ENCODE results near the gene OBSCN.

Gene OBSCN, protein sequence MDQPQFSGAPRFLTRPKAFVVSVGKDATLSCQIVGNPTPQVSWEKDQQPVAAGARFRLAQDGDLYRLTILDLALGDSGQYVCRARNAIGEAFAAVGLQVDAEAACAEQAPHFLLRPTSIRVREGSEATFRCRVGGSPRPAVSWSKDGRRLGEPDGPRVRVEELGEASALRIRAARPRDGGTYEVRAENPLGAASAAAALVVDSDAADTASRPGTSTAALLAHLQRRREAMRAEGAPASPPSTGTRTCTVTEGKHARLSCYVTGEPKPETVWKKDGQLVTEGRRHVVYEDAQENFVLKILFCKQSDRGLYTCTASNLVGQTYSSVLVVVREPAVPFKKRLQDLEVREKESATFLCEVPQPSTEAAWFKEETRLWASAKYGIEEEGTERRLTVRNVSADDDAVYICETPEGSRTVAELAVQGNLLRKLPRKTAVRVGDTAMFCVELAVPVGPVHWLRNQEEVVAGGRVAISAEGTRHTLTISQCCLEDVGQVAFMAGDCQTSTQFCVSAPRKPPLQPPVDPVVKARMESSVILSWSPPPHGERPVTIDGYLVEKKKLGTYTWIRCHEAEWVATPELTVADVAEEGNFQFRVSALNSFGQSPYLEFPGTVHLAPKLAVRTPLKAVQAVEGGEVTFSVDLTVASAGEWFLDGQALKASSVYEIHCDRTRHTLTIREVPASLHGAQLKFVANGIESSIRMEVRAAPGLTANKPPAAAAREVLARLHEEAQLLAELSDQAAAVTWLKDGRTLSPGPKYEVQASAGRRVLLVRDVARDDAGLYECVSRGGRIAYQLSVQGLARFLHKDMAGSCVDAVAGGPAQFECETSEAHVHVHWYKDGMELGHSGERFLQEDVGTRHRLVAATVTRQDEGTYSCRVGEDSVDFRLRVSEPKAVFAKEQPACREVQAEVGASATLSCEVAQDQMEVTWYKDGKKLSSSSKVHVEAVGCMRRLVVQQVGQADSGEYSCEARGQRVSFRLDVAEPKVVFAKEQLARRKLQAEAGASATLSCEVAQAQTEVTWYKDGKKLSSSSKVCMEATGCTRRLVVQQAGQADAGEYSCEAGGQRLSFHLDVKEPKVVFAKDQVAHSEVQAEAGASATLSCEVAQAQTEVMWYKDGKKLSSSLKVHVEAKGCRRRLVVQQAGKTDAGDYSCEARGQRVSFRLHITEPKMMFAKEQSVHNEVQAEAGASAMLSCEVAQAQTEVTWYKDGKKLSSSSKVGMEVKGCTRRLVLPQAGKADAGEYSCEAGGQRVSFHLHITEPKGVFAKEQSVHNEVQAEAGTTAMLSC (N-terminal part only)

DNA sequence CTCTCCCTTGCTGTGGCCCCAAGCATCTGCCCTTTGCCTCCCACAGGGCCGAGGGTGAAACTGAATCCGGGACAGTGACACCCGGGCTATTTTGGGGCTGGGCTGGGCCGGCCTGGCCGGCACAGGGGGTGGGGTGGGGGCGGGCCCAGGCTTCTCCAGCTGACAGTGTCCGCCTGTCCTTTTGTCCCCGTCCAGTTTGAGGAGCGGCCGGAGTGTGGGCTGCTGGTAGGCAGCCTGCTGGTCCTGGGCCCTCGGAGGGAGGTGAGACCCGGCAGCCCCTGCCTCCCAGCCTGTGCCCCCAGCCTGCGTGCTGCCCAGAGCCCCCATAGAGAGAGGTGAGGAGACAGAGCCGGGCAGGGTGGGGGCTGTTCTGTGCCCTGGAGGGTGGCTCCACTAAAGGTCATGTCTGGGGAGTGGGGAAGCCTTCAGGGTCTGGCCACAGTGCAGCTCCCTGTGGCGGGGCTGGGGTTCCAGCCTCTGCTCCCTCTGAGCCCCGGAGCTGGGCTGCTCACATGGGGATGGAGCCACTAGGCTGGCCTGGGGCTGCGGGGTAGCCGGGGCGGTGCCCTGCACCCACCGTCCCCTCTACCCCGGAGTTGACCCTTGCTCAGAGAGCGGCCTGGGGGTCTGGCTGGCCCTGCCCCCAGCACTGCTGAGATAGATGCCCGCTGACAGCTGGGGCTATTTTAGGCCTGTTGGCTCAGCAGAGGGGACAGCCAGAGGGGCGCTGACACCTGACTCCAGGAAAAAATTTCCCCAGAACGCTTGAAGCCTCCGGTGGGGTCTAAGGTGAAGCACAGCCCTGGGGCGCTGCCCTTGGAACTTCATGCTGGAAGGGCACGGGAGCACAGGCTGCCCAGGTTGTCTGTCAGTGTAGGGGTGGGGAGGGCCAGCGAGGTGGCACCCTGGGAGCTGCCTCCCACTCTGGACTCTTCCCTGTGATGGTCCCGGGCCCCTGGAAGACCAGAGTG, at the start of gene OBSCN:
Gene OBSCN, plus strand, starts transcription at position 194 of the 971 bp plus-strand sequence. CDS start 3,740 bp downstream, outside the sequence.
- Mint-ChIP-seq H3K27ac (no peak within 1 kb of the TSS), H3K9me3 (no peaks in the 10 kb centered on the region), H3K36me3 (no peaks in the 10 kb centered on the region), H3K27me3 (peaks cover 16% of the 10 kb centered on the region), H3K4me1 (peaks cover 7% of the 10 kb centered on the region), H3K4me3 (no peak within 1 kb of the TSS)
- ATAC-seq, result no peak

DNA sequence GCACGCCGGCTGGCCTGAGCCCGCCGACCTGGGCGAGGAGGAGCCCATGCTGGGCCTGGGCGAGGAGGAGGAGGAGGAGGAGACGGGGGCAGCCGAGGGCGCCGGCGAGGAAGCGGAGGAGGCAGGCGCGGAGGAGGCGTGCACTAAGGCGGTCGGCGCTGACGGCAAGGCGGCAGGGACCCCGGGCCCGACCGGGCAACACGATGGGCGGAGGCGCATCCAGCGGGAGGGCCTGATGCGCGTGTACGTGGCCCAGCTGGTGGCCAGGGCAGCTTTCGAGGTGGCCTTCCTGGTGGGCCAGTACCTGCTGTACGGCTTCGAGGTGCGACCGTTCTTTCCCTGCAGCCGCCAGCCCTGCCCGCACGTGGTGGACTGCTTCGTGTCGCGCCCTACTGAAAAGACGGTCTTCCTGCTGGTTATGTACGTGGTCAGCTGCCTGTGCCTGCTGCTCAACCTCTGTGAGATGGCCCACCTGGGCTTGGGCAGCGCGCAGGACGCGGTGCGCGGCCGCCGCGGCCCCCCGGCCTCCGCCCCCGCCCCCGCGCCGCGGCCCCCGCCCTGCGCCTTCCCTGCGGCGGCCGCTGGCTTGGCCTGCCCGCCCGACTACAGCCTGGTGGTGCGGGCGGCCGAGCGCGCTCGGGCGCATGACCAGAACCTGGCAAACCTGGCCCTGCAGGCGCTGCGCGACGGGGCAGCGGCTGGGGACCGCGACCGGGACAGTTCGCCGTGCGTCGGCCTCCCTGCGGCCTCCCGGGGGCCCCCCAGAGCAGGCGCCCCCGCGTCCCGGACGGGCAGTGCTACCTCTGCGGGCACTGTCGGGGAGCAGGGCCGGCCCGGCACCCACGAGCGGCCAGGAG, 49.5 kb upstream of the OBSCN start:
- ATAC-seq, result peak; percentile 7
- Mint-ChIP-seq H3K27me3 (peaks cover 9% of the 10 kb centered on the region), H3K27ac (no peak overlapping the region), H3K4me3 (no peak overlapping the region), H3K4me1 (peaks cover 8% of the 10 kb centered on the region), H3K9me3 (no peaks in the 10 kb centered on the region), H3K36me3 (no peaks in the 10 kb centered on the region)

DNA sequence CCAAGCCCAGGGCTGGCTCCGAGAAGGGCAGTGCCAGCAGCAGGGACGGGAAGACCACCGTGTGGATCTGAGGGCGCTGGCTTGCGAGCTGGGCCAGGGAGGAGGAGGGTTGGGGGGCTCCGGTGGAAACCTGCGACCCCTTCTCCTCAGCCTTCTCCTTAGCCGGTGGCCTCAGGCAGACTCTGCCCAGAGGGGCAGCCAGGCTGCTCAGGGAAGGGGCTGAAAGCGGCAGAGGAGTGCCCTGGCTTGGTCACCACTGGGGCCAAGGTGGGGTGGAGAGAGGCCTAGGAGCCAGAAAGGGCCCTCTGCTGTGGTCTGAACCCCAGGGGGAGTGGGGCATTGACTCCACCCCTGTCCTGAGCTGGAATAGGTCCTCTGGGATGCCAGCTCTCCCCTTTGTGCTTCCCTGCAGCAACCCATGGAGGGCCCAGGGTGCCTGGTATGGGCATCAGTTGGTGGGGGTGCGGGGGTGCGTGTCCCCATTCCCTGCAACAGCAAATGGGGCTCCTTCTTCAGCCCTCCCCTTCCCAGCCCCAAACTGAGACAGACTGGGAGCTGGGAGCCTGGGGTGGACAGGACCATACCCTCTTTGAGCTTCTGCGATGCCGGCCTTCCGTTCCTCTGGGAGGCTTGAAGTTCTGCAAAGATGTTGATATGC, 48.7 kb upstream of the OBSCN start:
- Mint-ChIP-seq H3K36me3 (no peaks in the 10 kb centered on the region), H3K27me3 (peaks cover 9% of the 10 kb centered on the region), H3K4me1 (peaks cover 11% of the 10 kb centered on the region), H3K4me3 (no peak overlapping the region), H3K9me3 (no peaks in the 10 kb centered on the region), H3K27ac (no peak overlapping the region)
- no peak for ATAC-seq

DNA sequence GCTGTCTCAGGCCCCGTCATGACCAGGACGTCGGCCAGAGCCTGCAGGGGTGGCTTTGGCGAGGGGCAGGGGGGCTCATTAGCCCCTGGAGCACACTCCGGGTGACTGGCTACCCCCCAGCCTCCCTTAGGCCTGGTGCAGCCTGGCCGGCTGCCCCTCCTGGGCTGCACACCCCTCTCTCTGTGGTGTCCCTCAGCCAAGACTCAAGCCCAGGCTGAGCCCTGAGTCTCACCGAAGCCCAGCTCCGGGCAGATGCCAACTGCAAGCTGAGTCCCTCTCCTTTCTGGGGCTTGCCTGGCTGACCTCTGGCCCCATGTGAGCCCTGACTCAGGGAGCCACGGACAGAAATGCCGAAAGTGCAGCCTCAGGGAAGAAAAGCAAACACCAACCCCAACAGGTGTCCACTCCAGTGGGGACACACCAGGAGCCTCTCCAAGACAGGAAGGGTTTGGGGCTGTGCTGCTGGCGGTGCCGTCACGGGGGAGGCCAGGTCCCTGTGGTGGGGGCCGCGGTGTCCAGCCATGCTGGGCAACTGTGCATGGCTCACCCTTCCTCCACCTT, 47.6 kb upstream of the OBSCN start:
- Mint-ChIP-seq H3K4me3 (no peak overlapping the region), H3K9me3 (no peaks in the 10 kb centered on the region), H3K27me3 (peaks cover 9% of the 10 kb centered on the region), H3K4me1 (peaks cover 13% of the 10 kb centered on the region), H3K36me3 (no peaks in the 10 kb centered on the region), H3K27ac (no peak overlapping the region)
- ATAC-seq, result no peak

DNA sequence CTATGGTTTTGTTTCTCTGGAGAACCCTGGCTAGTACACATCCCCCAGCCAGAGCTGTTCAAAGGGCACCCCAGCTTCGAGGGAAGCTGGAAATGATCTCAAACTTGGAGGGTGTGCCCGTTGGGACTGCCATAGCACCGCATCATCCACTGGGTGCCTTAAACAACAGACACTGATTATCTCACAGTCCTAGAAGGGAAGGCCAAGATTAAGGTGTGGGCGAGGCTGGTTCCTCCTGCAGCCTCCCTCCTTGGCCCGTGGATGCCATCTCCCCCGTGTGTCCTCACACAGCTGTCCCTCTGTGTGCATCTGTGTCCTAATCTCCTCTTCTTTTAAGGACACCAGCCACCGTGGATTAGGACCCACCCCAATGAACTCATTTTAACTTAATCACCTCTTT, 46.5 kb upstream of the OBSCN start:
- Mint-ChIP-seq H3K4me3 (no peak overlapping the region), H3K4me1 (peaks cover 12% of the 10 kb centered on the region), H3K36me3 (no peaks in the 10 kb centered on the region), H3K27ac (no peak overlapping the region), H3K27me3 (peaks cover 9% of the 10 kb centered on the region), H3K9me3 (no peaks in the 10 kb centered on the region)
- no peak for ATAC-seq

DNA sequence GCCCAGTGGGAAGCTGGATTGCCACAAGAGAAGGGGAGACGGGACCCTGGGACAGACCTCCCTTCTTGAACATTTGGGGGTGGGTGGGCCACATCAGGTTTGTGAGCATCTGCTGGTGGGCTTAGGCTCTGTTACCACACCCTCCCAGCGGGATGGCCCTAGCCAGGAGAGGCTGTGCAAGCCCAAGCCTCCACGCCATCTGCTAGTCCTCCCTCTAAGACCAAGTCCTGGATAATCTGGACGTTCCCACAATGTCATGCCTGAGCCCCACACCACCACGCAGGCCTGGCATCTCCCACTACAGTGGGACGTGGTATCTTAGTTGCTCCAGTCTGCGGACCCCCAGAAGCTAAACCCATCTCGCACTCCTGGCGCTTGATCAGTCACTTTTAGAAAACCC, 46.0 kb upstream of the OBSCN start:
- H3K27me3 Mint-ChIP-seq, result peaks cover 4% of the 10 kb centered on the region
- H3K4me3 Mint-ChIP-seq, result no peak overlapping the region
- H3K9me3 Mint-ChIP-seq, result no peaks in the 10 kb centered on the region
- no peak overlapping the region for H3K27ac Mint-ChIP-seq
- H3K4me1 Mint-ChIP-seq, result peaks cover 17% of the 10 kb centered on the region
- ATAC-seq, result no peak
- no peaks in the 10 kb centered on the region for H3K36me3 Mint-ChIP-seq

DNA sequence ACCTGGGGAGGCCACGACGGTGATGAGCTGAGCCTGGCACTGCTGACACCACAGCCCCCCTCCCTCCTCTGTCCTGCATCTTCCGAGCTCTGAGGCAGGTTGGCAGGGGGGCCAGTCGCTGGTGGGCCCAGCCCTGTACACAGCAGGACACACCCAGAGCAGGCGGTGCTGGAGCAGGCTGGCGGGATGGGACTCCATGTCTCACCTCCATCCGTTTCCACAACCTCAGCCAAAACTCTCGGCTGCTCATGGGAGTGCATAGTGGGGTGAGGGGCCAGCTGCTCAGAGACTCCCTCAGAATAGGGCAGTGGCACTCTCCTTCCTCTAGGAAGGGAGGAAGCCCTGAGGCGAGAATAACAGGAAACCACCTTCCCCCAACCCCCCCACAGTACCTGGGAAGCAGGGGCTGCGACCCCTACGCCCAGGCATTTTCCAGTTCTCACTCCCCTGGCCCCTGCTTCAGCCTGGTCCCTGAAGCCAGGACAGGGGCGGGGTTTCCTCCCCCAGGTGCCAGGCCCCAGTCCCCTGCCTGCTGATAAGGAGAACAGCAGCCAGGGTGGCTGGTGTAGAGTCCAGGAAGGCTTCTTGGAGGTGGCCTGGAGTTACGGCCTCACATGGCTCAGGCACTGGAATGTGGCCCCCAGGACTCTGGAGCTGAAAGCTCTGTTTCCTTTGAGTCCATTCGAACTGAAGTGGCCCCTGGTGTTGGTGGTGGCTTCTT, 45.4 kb upstream of the OBSCN start:
- Mint-ChIP-seq H3K4me3 (no peak overlapping the region), H3K9me3 (no peaks in the 10 kb centered on the region), H3K4me1 (peaks cover 19% of the 10 kb centered on the region), H3K27me3 (no peaks in the 10 kb centered on the region), H3K27ac (no peak overlapping the region), H3K36me3 (no peaks in the 10 kb centered on the region)
- ATAC-seq, result no peak

DNA sequence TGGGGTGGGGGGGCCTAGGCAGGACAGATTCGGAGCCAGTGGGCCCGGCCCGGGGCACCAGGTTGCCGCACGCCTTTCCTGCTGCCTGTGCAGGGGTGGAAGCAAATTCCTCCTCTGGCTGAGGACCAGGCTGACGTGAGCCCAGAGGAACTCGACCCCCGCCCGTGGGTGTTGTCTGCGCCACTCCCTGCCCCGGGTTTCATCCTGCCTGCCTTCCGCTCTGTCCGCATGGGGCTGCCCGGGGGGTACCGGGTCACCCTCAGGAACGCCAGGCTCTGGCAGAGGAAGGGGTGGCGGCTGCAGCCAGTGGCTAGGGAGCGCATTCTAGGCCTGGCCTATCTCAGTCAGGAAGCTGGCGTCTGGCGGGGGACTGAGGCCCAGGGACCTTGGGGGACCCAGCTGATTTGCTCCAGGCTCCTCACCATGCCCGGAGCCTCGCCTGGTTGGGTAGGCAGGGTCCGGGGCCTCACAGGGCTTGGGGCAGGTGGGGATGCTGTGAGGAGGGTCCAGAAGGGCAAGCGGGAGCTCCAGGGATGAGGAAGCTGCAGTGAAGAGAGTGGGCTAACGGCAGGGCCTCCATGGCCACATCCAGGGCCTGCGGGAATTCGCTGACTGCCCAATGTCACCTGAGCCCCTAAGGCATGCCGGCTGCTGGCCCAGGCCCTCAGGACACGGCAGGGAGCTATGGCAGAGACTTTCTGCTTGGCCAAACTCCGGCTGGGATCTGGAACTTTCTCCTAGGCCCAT, 44.7 kb upstream of the OBSCN start:
- H3K36me3 Mint-ChIP-seq, result no peaks in the 10 kb centered on the region
- H3K27ac Mint-ChIP-seq, result peak overlapping the region; percentile 83
- no peak overlapping the region for H3K4me3 Mint-ChIP-seq
- H3K4me1 Mint-ChIP-seq, result peaks cover 24% of the 10 kb centered on the region
- ATAC-seq, result no peak
- no peaks in the 10 kb centered on the region for H3K27me3 Mint-ChIP-seq
- H3K9me3 Mint-ChIP-seq, result no peaks in the 10 kb centered on the region

DNA sequence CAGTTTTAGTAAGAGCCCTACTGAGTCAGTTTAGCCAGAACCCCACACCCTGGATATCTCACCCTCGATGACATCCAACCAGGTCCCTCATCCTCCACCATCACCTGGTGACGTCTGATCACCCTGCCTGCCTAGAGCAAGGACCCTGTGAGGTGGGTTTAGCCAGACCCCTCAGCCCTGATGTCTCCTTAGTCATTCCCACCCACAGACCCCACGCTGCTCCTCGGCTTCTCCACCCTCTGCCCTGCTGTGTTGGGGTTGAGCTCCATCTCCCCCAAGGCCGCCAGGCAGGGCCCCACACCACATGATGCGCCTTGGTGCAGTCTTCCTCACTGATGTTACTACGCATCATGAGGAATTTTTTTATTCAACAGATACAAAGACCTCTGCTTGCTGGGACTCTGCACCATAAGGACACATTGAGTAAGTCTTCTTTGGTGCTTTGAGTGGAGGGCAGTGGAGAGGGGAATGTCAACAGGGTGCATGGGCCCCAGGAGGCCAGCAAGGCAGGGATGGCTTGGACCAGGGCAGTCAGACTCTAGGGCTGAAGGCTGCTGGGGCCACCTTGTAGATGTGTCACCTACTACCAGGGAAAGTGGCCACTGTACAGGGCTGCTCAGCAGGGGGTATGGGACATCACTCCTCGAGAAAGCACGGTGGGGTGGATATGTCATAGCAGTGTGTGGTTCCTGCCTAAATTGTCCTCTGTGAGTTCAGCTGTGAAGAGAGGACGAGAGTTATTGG, 43.9 kb upstream of the OBSCN start:
- Mint-ChIP-seq H3K27me3 (no peaks in the 10 kb centered on the region), H3K9me3 (no peaks in the 10 kb centered on the region), H3K36me3 (no peaks in the 10 kb centered on the region), H3K4me1 (peaks cover 31% of the 10 kb centered on the region), H3K27ac (peak overlapping the region; percentile 83), H3K4me3 (peak overlapping the region; percentile 74)
- ATAC-seq, result no peak

DNA sequence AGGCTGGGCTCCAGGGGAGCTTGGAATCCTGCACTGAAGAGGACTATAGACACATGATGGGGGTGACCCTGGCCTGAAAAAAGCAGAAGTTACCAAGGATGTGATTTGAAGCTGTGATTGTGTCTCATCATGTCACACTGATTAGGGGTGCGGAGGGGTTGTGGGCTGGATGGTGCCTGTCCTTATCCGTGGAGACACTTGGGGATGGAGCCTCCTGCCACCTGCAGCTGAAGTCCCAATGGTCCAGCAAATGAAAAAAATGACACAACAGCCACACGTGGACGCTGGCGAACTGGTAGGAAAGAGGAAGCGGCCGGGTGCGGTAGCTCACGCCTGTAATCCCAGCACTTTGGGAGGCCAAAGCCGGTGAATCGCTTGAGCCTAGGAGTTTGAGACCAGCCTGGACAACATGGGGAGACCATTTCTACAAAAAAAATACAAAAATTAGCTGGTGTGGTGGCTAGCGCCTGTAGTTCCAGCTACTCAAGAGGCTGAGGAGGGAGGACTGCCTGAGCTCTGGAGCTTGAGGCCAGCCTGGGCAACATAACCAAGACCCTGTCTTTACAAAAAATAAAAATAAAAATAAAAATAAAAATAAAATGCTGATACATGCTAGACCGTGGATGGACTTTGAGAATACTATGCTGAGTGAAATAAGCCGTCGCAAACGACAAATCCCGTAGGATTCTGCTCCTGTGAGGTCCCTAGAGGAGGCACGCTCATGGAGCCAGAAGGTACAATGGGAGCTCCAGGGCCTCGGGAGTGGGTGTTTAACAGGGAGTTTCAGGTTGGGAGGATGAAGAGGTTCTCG, 43.1 kb upstream of the OBSCN start:
- ATAC-seq, result no peak
- no peaks in the 10 kb centered on the region for H3K36me3 Mint-ChIP-seq
- peak overlapping the region; percentile 83 for H3K27ac Mint-ChIP-seq
- H3K4me3 Mint-ChIP-seq, result peak overlapping the region; percentile 78
- no peaks in the 10 kb centered on the region for H3K9me3 Mint-ChIP-seq
- H3K4me1 Mint-ChIP-seq, result peaks cover 39% of the 10 kb centered on the region
- H3K27me3 Mint-ChIP-seq, result no peaks in the 10 kb centered on the region

Measured in stimulated activated memory B cell treated with anti-CD40 and anti-IgM and Interleukin-4, amounts not matched to agents 10 μg/mL and 1 μg/mL and 100 μg/mL, for 72 hours (primary cell).